GM06990 (cell line): ENCODE measurements around the gene HYAL1.

Source experiments
- DNase-seq: peaks from one replicate; pipeline ENCODE4 v3.0.0-alpha.2; 2011; ENCODE audit not compliant: insufficient read length; ENCODE audit errors: extremely low read depth
- H3K27me3 ChIP-seq: replicated peaks from 2 replicates; pipeline ENCODE4 v1.6.0; 2011; ENCODE audit warnings: low read length; ENCODE audit not compliant: control insufficient read depth, insufficient read depth
- H3K36me3 ChIP-seq: 2 replicates; pipeline ENCODE4 v1.5.1; 2011; ENCODE audit warnings: low read length; ENCODE audit not compliant: control insufficient read depth, insufficient read depth
- H3K4me3 ChIP-seq: replicated peaks from 2 replicates; pipeline ENCODE4 v1.5.1; 2011; ENCODE audit warnings: low read depth, mild to moderate bottlenecking, control low read depth, low read length
- CTCF ChIP-seq: IDR thresholded peaks from 2 replicates; pipeline ENCODE4 v1.5.1; 2011; ENCODE audit warnings: low read length, control low read depth, mild to moderate bottlenecking, inconsistent platforms; ENCODE audit not compliant: insufficient read depth, poor library complexity, severe bottlenecking

HYAL1 gene

GRCh38 chr3:50325113-50325480 lies 21.7 kb upstream of the HYAL1 start:
- peaks cover 6% of the 10 kb centered on the region for H3K36me3 ChIP-seq
- TF ChIP-seq CTCF, result no peak
- DNase-seq, result no peak
- no peak overlapping the region for H3K4me3 ChIP-seq
- no peaks in the 10 kb centered on the region for H3K27me3 ChIP-seq

- no peaks in the 10 kb centered on the region for H3K27me3 ChIP-seq
- DNase-seq, result no peak
- no peak overlapping the region for H3K4me3 ChIP-seq
- TF ChIP-seq CTCF, result peak; percentile 80
- peaks cover 4% of the 10 kb centered on the region for H3K36me3 ChIP-seq
These were observed 21.2 kb upstream of the HYAL1 start for GRCh38 chr3:50324351-50325112.

- Histone ChIP-seq H3K36me3 (peaks cover 4% of the 10 kb centered on the region), H3K27me3 (no peaks in the 10 kb centered on the region), H3K4me3 (no peak overlapping the region)
- DNase-seq, result no peak
- TF ChIP-seq CTCF, result no peak
These were observed 20.3 kb upstream of the HYAL1 start for GRCh38 chr3:50323614-50324199.

- no peak overlapping the region for H3K4me3 ChIP-seq
- H3K36me3 ChIP-seq, result peaks cover 7% of the 10 kb centered on the region
These were observed 19.8 kb upstream of the HYAL1 start for GRCh38 chr3:50323092-50323600.

GRCh38 chr3:50322386-50323091 lies 19.2 kb upstream of the HYAL1 start, which contains the start of gene HYAL2:
TSS of gene HYAL2 (minus strand) at chr3:50322745. CDS start at chr3:50320489, 2,256 bp downstream.
- no peak for TF ChIP-seq CTCF
- DNase-seq, result no peak
- H3K4me3 ChIP-seq, result peak within 1 kb of the TSS; percentile 70
- H3K27me3 ChIP-seq, result no peaks in the 10 kb centered on the region
- H3K36me3 ChIP-seq, result peaks cover 9% of the 10 kb centered on the region

More at GRCh38 chr3:50323092-50323600, 19.8 kb upstream of the HYAL1 start:
- no peak for DNase-seq
- H3K27me3 ChIP-seq, result no peaks in the 10 kb centered on the region
- TF ChIP-seq CTCF, result no peak
